Measurements from ENCODE around the gene TMEM132C.
"Not testable (repeated sequence)": the region's sequence is repeated elsewhere in the genome, so short reads cannot be mapped to it uniquely, and the experiment has no call there.

Gene TMEM132C

GRCh38 chr12:128449146-128449894, 182.3 kb downstream of the TMEM132C start:
- no peak for TF ChIP-seq JUND (IDR thresholded peaks at IDR 0.05; ENCODE audit: low read depth)
- DNase-seq (ENCODE audit: low read depth in 1 of 2, low spot score in 1 of 2) = peak in 1 of 2 experiments; percentile 58
- in situ Hi-C loops (cut with HindIII; ENCODE audit: low pct_unique_long_range_greater_than_20kb, low sequenced_read_pairs) = no loop called here

- DNase-seq (ENCODE audit: low read depth in 1 of 2, low spot score in 1 of 2) = no peak
- in situ Hi-C loops (cut with HindIII; ENCODE audit: low pct_unique_long_range_greater_than_20kb, low sequenced_read_pairs) = no loop called here
- TF ChIP-seq JUND (IDR thresholded peaks at IDR 0.05; ENCODE audit: low read depth) = no peak
Measured at GRCh38 chr12:128450810-128451209, 183.8 kb downstream of the TMEM132C start.

GRCh38 chr12:128455851-128456250, 188.9 kb downstream of the TMEM132C start:
- in situ Hi-C loops (cut with HindIII; ENCODE audit: low pct_unique_long_range_greater_than_20kb, low sequenced_read_pairs) = no loop called here
- no peak for DNase-seq (ENCODE audit: low read depth in 1 of 2, low spot score in 1 of 2)
- no peak for TF ChIP-seq JUND (IDR thresholded peaks at IDR 0.05; ENCODE audit: low read depth)

GRCh38 chr12:128456922-128457321, 190.0 kb downstream of the TMEM132C start:
- no peak for DNase-seq (ENCODE audit: low read depth in 1 of 2, low spot score in 1 of 2)
- TF ChIP-seq JUND (IDR thresholded peaks at IDR 0.05; ENCODE audit: low read depth) = no peak
- in situ Hi-C loops (cut with HindIII; ENCODE audit: low pct_unique_long_range_greater_than_20kb, low sequenced_read_pairs) = no loop called here

GRCh38 chr12:128458301-128458974, 191.5 kb downstream of the TMEM132C start:
- no peak for DNase-seq (ENCODE audit: low read depth in 1 of 2, low spot score in 1 of 2)
- no peak for TF ChIP-seq JUND (IDR thresholded peaks at IDR 0.05; ENCODE audit: low read depth)
- in situ Hi-C loops (cut with HindIII; ENCODE audit: low pct_unique_long_range_greater_than_20kb, low sequenced_read_pairs) = no loop called here

- in situ Hi-C loops (cut with HindIII; ENCODE audit: low pct_unique_long_range_greater_than_20kb, low sequenced_read_pairs) = no loop called here
- TF ChIP-seq JUND (IDR thresholded peaks at IDR 0.05; ENCODE audit: low read depth) = no peak
- DNase-seq (ENCODE audit: low read depth in 1 of 2, low spot score in 1 of 2) = no peak
Measured at GRCh38 chr12:128459067-128459466, 192.1 kb downstream of the TMEM132C start.

- in situ Hi-C loops (cut with HindIII; ENCODE audit: low pct_unique_long_range_greater_than_20kb, low sequenced_read_pairs) = no loop called here
- DNase-seq (ENCODE audit: low read depth in 1 of 2, low spot score in 1 of 2) = no peak
- no peak for TF ChIP-seq JUND (IDR thresholded peaks at IDR 0.05; ENCODE audit: low read depth)
Measured at GRCh38 chr12:128463881-128464280, 196.9 kb downstream of the TMEM132C start.

- in situ Hi-C loops (cut with HindIII; ENCODE audit: low pct_unique_long_range_greater_than_20kb, low sequenced_read_pairs) = no loop called here
- no peak for TF ChIP-seq JUND (IDR thresholded peaks at IDR 0.05; ENCODE audit: low read depth)
- DNase-seq (ENCODE audit: low read depth in 1 of 2, low spot score in 1 of 2) = no peak
Measured at GRCh38 chr12:128467882-128468281, 200.9 kb downstream of the TMEM132C start.

- TF ChIP-seq JUND (IDR thresholded peaks at IDR 0.05; ENCODE audit: low read depth) = no peak
- DNase-seq (ENCODE audit: low read depth in 1 of 2, low spot score in 1 of 2) = no peak
- in situ Hi-C loops (cut with HindIII; ENCODE audit: low pct_unique_long_range_greater_than_20kb, low sequenced_read_pairs) = no loop called here
Measured at GRCh38 chr12:128468926-128469325, 202.0 kb downstream of the TMEM132C start.

GRCh38 chr12:128471491-128471890, 204.5 kb downstream of the TMEM132C start:
- TF ChIP-seq JUND (IDR thresholded peaks at IDR 0.05; ENCODE audit: low read depth) = no peak
- in situ Hi-C loops (cut with HindIII; ENCODE audit: low pct_unique_long_range_greater_than_20kb, low sequenced_read_pairs) = no loop called here
- no peak for DNase-seq (ENCODE audit: low read depth in 1 of 2, low spot score in 1 of 2)

- no peak for DNase-seq (ENCODE audit: low read depth in 1 of 2, low spot score in 1 of 2)
- TF ChIP-seq JUND (IDR thresholded peaks at IDR 0.05; ENCODE audit: low read depth) = no peak
- in situ Hi-C loops (cut with HindIII; ENCODE audit: low pct_unique_long_range_greater_than_20kb, low sequenced_read_pairs) = no loop called here
Measured at GRCh38 chr12:128474916-128475315, 207.9 kb downstream of the TMEM132C start.

- DNase-seq (ENCODE audit: low read depth in 1 of 2, low spot score in 1 of 2) = no peak
- TF ChIP-seq JUND (IDR thresholded peaks at IDR 0.05; ENCODE audit: low read depth) = no peak
- in situ Hi-C loops (cut with HindIII; ENCODE audit: low pct_unique_long_range_greater_than_20kb, low sequenced_read_pairs) = no loop called here
Measured at GRCh38 chr12:128476266-128476665, 209.3 kb downstream of the TMEM132C start.

GRCh38 chr12:128483526-128484255, 216.7 kb downstream of the TMEM132C start:
- in situ Hi-C loops (cut with HindIII; ENCODE audit: low pct_unique_long_range_greater_than_20kb, low sequenced_read_pairs) = no loop called here
- no peak for TF ChIP-seq JUND (IDR thresholded peaks at IDR 0.05; ENCODE audit: low read depth)
- DNase-seq (ENCODE audit: low read depth in 1 of 2, low spot score in 1 of 2) = no peak

- DNase-seq (ENCODE audit: low read depth in 1 of 2, low spot score in 1 of 2); in situ Hi-C loops (cut with HindIII; ENCODE audit: low pct_unique_long_range_greater_than_20kb, low sequenced_read_pairs): not testable (repeated sequence)
Measured at GRCh38 chr12:128497376-128497775, 230.4 kb downstream of the TMEM132C start.
